Activated naive CD4-positive, alpha-beta T cell treated with Interleukin-2 at 50 U/mL for 16 hours (primary cell): Measurements from ENCODE around the gene ADGRL1.
"Not testable (repeated sequence)": the region's sequence is repeated elsewhere in the genome, so short reads cannot be mapped to it uniquely, and the experiment has no call there.

Experiments used
- DNase-seq: peaks from one replicate; pipeline ENCODE4 v3.0.0-alpha.2; 2020

The ADGRL1 gene

DNA sequence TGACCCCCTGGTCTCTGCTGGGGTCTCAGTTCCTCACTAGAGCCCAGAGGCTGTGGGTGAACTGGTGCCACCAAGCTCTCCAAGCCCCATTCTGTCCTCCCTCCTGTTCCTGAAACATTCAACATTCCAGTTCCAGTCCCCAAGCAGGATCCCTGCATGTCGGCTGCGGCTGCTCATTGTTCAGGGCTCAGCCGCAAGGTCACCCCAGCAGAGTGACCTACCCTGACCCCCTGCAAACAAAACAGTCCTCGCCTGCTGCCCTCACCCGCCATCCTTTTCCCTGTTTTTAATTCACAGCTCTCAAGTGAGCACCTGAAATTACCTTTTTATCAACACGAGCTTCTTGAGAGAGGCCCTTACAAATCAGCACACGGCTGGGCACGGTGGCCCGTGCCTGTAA is 19.3 kb downstream of the ADGRL1 start:
- not testable (repeated sequence) for DNase-seq

DNA sequence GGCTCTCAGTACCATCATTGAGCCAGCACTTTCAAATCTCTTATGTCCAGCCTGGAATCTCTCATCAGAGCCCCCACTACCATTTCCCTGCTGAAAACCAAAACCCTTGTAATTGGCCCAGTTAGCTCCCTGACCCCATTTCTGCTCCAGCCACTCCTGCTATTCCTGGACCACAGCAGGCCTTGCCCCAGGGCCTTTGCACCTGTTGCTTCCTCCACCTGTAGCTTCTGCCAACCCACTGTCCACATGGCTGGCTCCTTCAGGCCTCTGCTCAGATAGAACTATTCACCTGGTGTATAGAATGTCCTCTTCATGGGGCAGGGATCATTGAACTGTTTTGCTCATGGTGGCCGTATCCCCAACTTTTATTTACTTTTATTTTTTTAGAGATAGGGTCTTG is 20.3 kb downstream of the ADGRL1 start:
- DNase-seq: not testable (repeated sequence)

DNA sequence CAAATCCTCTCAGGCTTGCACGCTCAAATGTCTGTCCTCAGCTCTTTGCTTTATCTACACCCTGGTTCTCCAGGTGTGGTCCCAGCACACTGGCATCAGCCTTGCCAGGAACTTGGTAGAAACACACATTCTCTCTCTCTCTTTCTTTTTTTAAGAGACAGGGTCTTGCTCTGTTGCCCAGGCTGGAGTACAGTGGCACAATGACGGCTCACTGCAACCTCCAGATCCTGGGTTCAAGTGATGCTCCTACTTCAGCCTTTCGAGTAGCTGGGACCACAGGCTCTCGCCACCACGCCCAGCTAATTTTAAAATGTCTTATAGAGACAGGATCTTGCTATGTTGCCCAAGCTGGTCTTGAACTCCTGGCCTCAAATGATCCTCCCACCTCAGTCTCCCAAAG is 20.8 kb downstream of the ADGRL1 start:
- DNase-seq: no peak

DNA sequence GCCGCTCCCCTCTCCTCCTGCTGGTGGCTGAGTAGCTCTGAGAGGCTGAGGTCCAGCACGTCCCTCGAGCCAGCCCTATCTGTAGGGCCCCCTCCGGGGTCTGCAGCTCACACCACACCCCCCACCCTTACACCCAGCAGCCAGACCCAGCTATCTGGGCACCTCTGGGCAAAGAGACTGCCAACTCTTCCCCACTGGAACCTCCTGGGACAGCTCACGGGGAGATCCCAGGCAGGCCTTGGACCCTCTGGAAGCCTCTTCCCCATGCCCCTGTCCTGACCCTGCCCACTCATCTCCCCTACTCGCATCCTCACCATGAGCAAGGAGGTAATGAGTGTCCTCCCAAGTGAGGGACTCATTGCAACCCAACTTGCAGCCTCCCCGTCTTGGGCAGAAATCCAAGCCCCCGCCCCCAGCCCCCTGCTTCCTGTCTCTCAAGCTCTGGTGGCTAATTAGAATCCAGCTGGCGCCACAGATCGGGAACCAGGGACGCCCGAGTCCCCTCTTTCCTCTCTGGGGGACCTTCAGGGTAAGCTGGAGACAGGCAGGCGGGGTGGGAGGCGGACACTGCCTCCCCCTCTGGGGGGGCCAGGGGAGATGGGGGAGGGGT is 22.1 kb downstream of the ADGRL1 start:
- DNase-seq: no peak

DNA sequence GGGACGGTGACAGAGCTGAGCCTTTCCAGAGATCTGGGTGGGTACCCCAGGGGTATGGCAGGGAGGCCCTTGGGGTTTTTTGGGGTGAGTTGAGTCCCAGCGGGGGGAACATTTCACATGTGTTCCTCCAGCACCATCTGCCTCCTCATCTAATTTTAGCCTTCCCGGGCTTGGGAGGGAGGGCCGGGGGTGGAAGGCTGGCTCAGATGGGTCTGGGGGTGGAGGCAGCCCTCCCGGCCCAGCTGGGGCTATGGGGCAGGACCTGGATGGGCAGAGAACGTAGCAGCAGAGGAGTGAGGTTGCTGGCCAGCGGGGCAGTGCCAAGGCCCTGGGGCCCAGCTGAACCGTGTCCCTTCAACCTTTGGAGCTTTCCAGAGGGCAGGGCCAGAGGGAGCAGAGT is 23.5 kb downstream of the ADGRL1 start:
- DNase-seq: no peak

DNA sequence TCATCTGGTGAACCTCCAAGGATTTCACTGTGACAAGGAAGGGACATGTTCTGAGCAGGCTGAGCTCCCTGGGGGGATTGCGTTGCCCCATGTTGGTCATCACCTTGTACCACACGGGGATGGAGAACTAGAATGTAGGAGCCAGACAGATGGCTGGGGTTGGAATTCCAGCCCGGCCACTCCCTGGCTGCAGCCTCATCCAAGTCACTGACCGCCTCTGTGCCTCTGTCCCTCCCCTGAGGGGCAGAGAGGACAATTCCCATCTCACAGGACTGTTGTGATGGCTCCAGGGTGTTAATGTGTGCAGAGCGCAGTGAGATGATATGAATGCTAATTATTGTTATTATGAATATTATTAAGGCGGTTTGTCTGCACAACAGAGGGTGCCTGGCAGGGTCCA is 24.1 kb downstream of the ADGRL1 start:
- DNase-seq: no peak

DNA sequence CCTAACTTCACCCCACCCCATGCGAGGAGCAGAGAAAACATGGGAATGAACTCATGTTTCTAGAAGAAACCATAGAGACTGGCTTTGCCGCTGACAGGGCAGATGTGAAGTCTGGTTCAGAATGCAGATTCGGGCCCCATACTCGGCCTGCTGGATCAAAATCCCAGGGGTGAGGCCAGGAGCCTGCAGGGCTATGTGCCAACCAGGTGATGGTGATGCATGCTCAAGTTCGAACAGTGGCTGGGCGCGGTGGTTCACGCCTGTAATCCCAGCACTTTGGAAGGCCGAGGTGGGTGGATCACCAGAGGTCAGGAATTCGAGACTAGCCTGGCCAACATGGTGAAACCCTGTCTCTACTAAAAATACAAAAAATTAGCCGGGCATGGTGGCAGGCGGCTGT is 24.8 kb downstream of the ADGRL1 start:
- DNase-seq: not testable (repeated sequence)

DNA sequence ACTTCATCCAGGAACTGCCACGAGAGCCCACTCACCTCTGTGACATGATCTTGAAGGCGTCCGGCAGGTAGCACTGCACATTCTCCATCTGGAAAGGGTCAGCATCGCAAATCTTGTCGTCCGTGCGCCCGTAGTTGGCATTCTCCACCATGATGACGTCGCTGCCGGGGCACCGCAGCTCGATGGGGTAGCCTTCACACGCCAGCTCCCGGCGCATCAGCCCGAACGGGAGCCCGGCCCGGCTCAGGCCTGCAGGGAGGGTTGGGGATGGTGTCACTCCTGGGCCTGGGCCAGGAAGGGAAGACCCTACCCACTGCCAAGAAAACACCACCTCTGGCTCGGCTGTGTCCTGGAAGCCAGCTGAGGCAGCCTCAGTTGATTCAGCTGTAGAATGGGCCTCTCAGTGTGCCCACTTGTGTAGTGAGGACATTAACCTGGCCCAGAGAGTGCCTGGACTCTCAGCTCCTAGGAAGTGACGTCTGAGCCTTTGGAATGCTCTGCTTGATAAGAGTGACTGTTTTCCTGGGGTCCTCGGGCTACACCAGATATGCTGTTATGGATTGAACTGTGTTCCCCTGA is 28.4 kb downstream of the ADGRL1 start:
- no peak for DNase-seq

DNA sequence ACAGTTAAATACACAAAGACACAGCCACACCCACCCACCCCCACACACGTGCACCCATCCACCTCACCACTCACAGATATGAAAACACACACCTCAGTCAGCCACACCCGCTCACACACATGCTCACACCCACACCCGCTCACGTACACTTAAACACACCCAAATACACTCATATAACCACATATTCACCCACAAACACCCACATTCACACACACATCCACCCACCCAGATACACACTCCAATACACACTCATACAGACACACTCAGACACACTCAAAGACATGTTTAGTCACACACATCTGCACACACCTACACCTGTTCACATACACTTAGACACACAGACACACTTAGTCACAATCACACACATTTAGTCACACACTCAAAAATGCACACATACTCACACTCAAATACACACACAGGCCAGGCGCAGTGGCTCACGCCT is 30.6 kb downstream of the ADGRL1 start:
- no peak for DNase-seq

DNA sequence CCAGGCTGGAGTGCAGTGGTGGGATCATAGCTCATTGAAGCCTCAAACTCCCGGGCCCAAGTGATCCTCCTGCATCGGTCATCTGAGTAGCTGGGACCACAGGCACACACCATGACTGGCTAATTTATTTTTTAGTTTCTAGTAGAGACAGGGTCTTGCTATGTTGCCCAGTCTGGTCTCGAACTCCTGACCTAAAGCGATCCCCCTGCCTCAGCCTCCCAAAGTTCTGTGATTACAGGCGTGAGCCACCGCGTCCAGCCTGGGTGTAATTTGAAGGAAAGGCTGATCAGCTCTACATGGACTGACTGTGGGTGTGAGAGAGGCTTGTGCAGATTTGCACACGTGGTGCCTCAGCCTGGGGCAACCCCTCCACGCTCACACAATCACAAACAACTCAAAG is 31.1 kb downstream of the ADGRL1 start:
- no peak for DNase-seq

DNA sequence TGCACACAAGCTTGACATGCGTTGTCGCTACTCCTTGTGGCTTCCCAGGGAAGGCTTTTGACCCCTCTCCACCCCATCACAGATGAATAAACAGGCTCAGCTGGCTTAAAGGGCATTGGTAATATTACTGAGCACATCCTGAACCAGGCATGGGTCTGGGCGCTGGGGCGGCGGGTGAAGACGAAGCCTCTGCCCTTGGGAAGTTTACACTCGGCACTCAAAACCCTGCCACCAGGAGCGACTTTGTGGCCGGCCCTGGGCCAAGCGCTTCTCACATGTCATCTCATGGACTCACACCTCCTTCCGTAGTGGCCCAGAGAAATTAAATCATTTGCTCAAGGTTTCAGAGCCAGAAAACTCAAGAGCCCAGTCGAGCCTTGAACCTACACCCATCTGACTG is 37.0 kb downstream of the ADGRL1 start:
- DNase-seq: no peak

DNA sequence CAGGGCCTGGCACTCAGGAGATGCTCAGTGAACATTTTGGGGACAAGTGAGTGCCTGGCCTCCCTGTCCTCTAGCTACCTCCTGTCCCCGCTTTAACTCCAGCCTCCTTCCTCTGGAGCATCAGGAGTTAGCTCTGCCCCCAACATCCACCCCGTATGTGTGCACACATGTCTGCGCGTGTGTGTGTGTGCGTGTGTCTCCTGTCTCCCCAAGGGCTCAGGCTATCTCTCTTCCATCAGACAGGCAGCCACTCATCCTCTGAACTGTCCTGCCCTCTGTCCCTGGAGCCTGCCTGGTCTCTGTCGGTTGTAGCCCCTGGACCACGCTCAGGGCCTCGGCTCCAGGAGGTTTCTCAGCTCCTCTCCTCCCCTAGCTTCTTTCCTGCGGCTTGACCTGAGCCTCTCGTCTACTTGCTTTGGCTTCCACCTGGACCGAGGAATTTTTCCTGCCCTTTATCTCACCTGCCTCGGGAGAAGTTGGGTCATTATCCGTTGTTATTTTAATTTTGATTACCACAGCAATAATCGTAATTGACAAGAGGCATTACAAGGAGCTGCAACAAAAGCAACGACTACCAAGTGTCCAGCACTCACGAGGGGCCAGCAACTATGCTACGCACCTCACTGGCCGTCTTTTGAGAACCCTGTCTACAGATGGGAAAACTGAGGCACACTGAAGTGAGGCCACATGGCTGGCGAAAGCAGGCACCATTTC is 37.6 kb downstream of the ADGRL1 start:
- no peak for DNase-seq

DNA sequence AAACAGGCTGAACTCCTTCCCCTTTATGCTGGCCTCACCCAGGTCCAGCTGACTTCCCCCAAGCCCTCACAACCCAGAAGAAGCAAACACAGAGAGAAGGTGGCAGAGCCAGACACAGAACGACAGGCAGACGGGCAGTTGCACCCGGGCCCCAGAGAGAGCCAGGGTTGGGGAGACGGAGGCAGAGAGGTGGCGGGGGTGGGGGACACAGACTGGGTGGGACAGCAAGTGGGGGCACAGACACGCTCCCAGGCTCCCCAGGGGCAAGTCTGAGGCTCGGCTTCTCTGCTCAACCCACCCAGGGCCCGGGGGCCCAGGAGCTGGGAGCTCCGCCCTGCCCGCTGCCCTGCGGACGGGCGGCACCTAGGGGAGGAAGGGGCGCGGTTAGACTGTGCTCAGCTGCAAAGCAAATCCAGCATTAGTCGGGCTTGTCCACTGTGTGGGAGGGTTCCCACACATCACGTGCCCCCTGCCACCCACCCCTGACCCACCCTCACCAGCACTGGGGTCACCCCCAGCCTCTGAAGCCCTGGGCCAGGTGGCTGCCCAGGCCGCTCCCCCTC is 38.3 kb downstream of the ADGRL1 start:
- DNase-seq: peak; percentile 28

DNA sequence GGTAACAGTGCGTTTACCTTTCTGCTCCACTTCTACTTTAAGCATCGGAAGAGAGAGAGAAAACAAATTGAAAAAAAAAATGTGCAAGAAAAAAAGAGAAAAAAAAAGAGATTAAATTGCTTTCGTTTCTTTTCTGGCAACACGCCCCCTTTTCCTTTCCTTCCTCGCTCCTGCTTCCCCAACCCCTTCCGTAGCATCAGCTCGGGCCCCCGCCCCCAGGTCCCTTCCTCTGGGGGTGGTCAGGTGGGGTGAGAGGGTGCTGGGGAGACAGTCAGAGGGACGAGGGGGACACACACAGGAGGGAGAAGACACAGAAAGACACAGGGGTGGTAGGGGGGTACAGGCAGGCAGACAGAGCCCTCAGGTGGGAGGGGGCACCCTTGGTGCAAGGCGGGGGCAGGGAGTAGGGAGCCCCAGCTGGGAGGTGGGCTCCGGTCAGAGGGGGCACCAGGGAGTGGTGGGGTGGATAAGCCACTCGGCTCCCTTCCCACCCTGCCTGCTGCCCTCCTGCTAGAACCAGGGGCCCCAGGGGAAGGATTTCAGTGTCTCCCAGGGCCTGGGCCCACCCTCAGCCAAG is 38.9 kb downstream of the ADGRL1 start:
- DNase-seq: no peak

DNA sequence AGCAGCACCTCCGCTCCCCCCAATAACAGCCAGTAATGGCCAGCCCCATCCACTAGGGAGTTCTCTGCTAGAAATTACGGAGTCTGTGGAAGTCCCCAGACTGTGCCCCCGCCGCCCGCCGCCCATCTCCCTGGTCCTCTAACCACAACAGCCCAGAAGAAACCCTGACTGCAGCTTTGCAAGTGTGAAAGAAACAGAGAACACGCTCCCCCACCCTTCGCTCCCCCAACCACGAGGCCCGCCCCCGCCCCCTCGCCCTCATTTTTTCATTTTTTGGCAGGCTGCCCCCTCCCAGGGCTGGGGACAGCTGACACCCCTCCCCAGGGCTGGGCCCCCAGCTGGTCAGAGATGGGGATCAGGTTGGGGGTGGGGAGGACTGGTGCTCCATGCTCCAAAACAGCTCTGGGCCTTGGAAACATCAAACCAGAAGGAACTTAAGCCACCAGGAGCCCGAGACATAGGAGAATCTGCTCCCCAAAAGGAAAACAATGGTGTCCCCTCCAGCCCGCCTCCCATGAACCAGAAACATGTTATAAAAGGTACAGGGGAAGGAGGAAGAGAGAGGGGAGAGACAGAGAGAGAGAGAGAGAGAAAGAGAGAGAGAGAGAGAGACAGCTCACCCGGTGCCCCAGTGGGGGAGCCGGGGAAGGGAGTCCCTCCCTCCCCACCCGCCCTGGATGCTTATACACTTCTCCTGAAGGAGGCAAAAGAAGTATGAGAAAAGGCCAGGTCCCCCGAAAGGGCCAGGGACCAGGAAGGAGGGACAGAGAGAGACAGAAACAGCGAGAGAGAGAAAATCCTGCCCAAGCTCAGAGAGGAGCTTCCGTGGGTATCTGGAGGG is 39.8 kb downstream of the ADGRL1 start:
- DNase-seq: no peak

DNA sequence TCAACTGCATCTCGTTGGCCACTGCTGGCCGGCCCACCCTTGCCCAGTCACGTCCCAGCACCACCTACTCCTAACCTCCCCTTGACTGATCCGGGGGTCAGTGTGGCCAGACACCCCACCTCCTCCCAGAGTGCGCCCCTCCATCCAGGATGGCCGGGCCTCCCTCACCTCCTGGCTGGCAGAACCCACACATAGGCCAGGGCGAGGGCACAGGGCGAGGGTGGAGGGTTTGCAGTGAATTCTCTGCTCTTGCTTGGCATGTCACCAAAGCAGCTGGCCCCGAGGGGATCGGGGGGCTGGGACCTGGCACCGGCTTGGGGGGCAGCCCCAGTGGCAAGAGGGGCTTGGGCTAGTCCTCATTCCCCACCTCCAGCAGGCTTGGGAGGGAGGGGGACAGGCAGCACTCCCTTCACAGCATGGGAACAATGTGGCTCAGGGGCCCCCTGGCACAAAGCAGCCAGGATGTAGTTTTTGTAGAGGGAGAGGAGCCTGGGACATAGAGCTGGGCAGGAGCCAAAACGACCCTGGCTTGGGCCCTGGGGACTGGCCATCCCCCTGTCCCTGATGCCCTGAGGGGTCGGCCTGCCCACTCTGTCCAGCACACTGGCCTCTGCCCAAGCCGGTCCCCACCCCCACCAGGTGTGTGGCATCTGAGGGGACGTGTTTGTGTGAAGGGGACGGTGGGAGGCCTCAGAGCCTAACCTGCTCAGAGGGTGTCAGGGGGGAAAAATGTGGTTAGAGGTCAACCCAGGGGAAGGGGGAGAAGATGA is 41.1 kb downstream of the ADGRL1 start:
- no peak for DNase-seq

DNA sequence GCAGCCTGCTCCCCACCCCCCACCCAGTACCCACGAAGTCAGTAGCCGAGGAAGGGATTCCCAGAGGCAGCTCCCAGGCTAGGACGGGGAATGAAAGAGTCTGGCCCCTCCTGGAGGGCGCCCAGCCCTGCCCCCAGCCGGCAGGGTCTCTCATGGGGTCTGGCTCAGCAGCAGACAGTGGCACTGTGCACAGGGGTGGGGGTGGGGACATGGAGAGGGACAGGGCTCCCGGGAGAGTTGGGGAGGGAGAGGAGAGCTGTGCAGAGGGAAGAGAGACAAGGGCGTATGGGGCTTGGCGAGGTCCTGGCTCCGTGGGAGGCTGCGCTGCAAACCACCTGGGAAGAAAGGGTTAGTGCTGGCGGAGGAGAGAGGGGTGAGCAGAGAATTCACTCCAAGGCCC is 41.9 kb downstream of the ADGRL1 start:
- no peak for DNase-seq

DNA sequence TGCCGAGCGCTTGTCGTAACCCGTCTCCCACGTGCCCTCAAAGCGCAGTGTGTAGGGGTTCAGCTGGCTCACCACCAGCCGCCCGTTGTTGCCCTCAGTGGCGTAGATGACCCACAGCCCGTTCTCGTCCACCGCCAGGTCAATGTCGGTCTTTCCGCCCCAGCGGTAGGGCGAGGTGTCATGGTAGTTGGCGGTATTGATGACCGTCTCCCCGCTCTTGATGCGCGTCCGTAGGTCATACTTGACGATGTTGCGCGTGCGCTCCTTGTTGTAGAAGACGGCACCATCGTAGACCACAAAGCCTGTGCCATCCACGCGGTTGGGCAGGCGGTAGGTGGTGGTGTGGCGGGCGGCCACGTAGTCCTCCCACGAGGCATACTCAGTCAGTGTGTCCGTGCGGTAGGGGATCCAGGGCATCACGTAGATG is 43.1 kb downstream of the ADGRL1 start:
- DNase-seq: no peak

DNA sequence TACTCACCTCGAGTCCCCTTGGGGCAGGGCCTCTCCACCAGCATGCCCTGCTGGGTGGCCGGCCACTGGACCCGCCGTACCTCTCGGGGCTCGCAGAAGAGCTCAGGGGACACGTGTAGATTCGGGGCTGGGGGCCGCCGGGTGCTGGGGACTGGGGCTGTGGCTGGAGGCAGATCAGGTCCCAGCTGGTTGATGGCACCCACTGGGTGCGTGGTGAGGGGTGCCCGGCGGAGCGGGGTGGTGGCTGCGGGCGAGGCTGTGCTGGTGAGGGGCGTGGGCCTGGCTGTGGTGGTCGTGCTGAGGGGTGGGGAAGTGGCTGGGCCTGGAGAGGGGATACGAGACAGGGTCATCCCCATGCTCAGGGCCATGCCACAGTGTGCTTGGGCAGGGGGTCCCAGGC is 44.7 kb downstream of the ADGRL1 start:
- DNase-seq: no peak

DNA sequence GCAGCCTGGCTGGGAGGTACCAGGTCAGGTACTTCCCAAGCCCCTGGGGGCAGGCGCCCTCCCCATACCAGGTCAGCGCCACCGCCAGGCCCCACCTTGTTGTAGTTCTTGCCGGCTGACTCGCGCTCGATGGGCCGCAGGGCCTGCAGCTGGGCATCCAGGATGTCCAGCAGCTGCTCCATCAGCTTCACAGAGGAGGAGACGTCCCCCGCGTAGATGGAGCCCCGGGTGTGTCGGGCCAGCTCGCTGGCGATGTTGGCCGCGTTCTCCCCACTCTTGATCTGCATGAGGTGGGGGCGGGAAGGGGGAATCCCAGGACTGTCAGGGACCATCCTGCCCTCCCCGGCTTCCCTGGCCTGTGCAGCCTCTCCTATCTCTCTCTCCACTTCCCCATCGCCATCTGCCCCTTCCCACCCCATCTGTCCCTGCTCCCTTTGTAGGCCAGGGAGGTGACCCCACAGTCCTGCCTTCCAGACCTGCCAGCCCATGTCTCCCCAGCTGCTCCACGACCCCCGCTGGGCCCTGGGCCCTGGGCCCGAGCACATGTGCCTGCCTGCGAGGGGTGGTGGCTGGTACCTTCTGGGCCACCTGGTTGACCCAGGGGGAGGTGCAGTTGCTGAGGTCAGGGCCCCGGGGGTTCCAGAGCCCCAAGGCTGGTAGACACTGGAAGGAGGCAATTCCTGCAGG is 45.8 kb downstream of the ADGRL1 start:
- no peak for DNase-seq

DNA sequence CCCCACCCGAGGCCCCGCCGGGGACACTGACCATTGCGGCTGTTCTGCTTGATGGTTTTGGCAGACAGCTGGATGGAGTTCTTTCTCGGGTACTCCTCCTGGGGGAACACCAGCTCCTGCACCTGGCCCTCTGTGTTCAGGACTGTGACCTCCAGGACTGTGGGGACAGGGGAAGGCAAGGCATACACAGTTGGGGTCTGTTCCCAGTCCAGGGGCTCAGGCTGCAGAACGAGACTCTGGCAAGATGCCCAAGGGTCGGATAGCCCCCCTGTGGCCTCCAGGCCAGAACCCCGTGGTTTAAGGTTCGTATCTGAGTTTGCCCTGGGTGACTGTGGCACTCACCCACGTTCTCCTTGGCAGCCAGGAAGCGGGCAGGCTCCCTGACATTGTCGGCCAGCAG is 46.9 kb downstream of the ADGRL1 start:
- no peak for DNase-seq
